Measurements from ENCODE around the gene OTOP2.
"Not testable (repeated sequence)": the region's sequence is repeated elsewhere in the genome, so short reads cannot be mapped to it uniquely, and the experiment has no call there.

Gene OTOP2

GRCh38 chr17:74962622-74963394, 38.7 kb downstream of the OTOP2 start:
- H3K27me3 ChIP-seq (ENCODE audit: control insufficient read depth, insufficient read depth, low read length), result no peaks in the 10 kb centered on the region

DNA sequence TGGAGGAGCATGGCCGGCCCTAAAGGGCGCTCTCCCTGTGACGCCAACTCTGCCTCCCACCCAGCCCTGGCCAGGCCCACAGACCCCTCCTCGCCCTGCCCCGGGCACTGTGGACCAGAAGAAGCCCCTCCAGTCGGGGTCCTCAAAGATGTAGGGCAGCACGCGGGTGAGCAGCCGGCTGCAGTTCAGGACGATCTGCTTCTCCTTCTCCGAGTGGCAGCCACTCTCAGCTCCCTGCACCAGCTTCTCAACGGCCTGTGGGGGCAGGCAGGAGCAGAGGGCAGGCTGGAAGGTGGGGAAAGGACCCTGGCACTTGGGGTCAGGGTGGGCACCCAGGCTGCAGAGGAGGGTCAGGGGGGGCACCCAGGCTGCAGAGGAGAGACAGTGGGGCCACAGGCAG, 39.6 kb downstream of the OTOP2 start:
- Histone ChIP-seq H3K4me1 (ENCODE audit: control insufficient read depth, insufficient read depth, low read length) (peaks cover 16% of the 10 kb centered on the region), H3K36me3 (ENCODE audit: control insufficient read depth, insufficient read depth, low read length) (no peaks in the 10 kb centered on the region), H3K4me3 (ENCODE audit: low read length) (no peak overlapping the region), H3K9me3 (ENCODE audit: control insufficient read depth, low read length) (no peaks in the 10 kb centered on the region), H3K27me3 (ENCODE audit: control insufficient read depth, insufficient read depth, low read length) (no peaks in the 10 kb centered on the region), H3K9ac (ENCODE audit: low read length) (no peak overlapping the region)

More at GRCh38 chr17:74962622-74963394, 38.7 kb downstream of the OTOP2 start:
- H3K36me3 ChIP-seq (ENCODE audit: control insufficient read depth, insufficient read depth, low read length), result no peaks in the 10 kb centered on the region
- H3K9me3 ChIP-seq (ENCODE audit: control insufficient read depth, low read length), result no peaks in the 10 kb centered on the region
- H3K4me1 ChIP-seq (ENCODE audit: control insufficient read depth, insufficient read depth, low read length), result peaks cover 9% of the 10 kb centered on the region
- H3K9ac ChIP-seq (ENCODE audit: low read length), result no peak overlapping the region
- no peak overlapping the region for H3K4me3 ChIP-seq (ENCODE audit: low read length)

DNA sequence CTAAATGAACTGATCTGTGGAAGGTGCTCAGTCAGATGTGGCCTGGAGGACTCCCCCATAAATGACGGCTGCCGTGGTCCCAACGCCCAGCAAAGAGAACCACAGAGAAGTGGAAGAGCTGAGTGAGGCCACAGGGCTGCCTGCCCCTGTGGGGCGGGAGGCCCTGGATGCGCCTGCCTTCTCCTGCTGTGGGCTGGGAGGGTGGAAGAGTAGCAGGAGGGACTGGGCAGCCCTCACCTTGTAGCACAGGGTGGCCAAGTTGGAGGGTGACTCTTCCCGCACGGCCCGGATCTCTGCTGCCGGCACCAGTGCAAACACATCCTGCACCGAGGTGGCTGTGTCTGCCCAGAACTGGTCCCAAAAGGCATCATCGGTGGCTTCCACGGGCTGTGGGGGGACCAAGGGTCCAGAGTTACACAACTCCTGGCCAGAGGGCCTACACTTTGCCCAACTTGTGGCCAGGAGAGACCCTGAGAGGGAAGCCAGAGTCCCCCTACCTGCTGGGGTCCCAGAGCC, 40.2 kb downstream of the OTOP2 start:
- no peaks in the 10 kb centered on the region for H3K27me3 ChIP-seq (ENCODE audit: control insufficient read depth, insufficient read depth, low read length)
- no peak overlapping the region for H3K9ac ChIP-seq (ENCODE audit: low read length)
- no peak overlapping the region for H3K4me3 ChIP-seq (ENCODE audit: low read length)
- H3K36me3 ChIP-seq (ENCODE audit: control insufficient read depth, insufficient read depth, low read length), result no peaks in the 10 kb centered on the region
- H3K9me3 ChIP-seq (ENCODE audit: control insufficient read depth, low read length), result no peaks in the 10 kb centered on the region
- H3K4me1 ChIP-seq (ENCODE audit: control insufficient read depth, insufficient read depth, low read length), result peaks cover 23% of the 10 kb centered on the region

GRCh38 chr17:74964988-74965622, 41.0 kb downstream of the OTOP2 start:
- Histone ChIP-seq H3K4me1 (ENCODE audit: control insufficient read depth, insufficient read depth, low read length) (peaks cover 27% of the 10 kb centered on the region), H3K4me3 (ENCODE audit: low read length) (no peak overlapping the region), H3K9ac (ENCODE audit: low read length) (no peak overlapping the region), H3K27me3 (ENCODE audit: control insufficient read depth, insufficient read depth, low read length) (no peaks in the 10 kb centered on the region), H3K36me3 (ENCODE audit: control insufficient read depth, insufficient read depth, low read length) (no peaks in the 10 kb centered on the region), H3K9me3 (ENCODE audit: control insufficient read depth, low read length) (no peaks in the 10 kb centered on the region)

- H3K4me1 ChIP-seq (ENCODE audit: control insufficient read depth, insufficient read depth, low read length), result peaks cover 40% of the 10 kb centered on the region
- H3K9ac ChIP-seq (ENCODE audit: low read length), result peak overlapping the region; percentile 24
- no peaks in the 10 kb centered on the region for H3K36me3 ChIP-seq (ENCODE audit: control insufficient read depth, insufficient read depth, low read length)
- H3K27me3 ChIP-seq (ENCODE audit: control insufficient read depth, insufficient read depth, low read length), result peaks cover 4% of the 10 kb centered on the region
- H3K4me3 ChIP-seq (ENCODE audit: low read length), result no peak overlapping the region
- H3K9me3 ChIP-seq (ENCODE audit: control insufficient read depth, low read length), result no peaks in the 10 kb centered on the region
These were observed 44.3 kb downstream of the OTOP2 start for GRCh38 chr17:74968361-74968780.

DNA sequence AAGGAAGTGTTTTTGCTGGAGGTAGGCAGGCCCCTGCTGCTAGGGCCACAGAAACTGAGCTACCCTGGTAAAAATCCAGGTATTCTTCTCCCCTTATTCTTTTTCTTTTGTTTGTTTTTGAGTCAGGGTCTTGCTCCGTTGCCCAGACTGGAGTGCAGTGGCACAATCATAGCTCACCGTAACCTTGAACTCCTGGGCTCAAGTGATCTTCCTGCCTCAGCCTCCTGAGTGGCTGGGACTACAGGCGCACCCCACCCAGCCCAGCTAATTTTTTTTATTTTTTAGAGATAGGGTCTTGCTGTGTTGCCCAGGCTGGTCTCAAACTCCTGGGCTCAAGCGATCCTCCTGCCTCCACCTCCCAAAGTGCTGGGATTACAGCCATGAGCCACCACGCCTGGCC, 45.4 kb downstream of the OTOP2 start:
- not testable (repeated sequence) for H3K27me3 ChIP-seq (ENCODE audit: control insufficient read depth, insufficient read depth, low read length); H3K9ac ChIP-seq (ENCODE audit: low read length); H3K36me3 ChIP-seq (ENCODE audit: control insufficient read depth, insufficient read depth, low read length); H3K4me3 ChIP-seq (ENCODE audit: low read length); H3K9me3 ChIP-seq (ENCODE audit: control insufficient read depth, low read length)
- peaks cover 40% of the 10 kb centered on the region for H3K4me1 ChIP-seq (ENCODE audit: control insufficient read depth, insufficient read depth, low read length)

DNA sequence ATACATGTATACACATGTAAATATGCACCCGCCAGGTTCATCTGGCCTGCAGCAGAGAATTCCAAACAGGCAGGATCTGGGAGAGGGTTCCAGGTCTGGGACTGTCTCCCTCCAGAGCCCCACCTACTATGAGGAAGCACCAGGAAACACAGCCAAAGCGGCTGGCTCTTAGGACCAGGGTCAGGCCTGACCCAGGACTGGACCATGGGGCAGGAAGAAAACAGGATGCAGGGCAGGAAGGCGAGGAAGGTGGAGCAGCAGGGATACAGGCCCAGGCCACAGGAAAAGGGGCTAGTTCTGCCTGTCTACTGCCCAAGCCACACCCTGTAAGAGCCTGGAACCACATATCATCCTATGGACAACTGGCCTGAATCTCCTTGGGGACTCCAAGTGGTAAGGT, 46.3 kb downstream of the OTOP2 start:
- H3K27me3 ChIP-seq (ENCODE audit: control insufficient read depth, insufficient read depth, low read length), result peaks cover 4% of the 10 kb centered on the region
- H3K36me3 ChIP-seq (ENCODE audit: control insufficient read depth, insufficient read depth, low read length), result no peaks in the 10 kb centered on the region
- peaks cover 45% of the 10 kb centered on the region for H3K4me1 ChIP-seq (ENCODE audit: control insufficient read depth, insufficient read depth, low read length)
- no peaks in the 10 kb centered on the region for H3K9me3 ChIP-seq (ENCODE audit: control insufficient read depth, low read length)
- H3K9ac ChIP-seq (ENCODE audit: low read length), result peak overlapping the region; percentile 79
- no peak overlapping the region for H3K4me3 ChIP-seq (ENCODE audit: low read length)

GRCh38 chr17:74971069-74971841, 47.2 kb downstream of the OTOP2 start:
- H3K4me1 ChIP-seq (ENCODE audit: control insufficient read depth, insufficient read depth, low read length), result peaks cover 47% of the 10 kb centered on the region
- no peaks in the 10 kb centered on the region for H3K9me3 ChIP-seq (ENCODE audit: control insufficient read depth, low read length)
- peaks cover 4% of the 10 kb centered on the region for H3K27me3 ChIP-seq (ENCODE audit: control insufficient read depth, insufficient read depth, low read length)
- H3K4me3 ChIP-seq (ENCODE audit: low read length), result peak overlapping the region; percentile 69
- no peaks in the 10 kb centered on the region for H3K36me3 ChIP-seq (ENCODE audit: control insufficient read depth, insufficient read depth, low read length)
- H3K9ac ChIP-seq (ENCODE audit: low read length), result peak overlapping the region; percentile 79

GRCh38 chr17:74971842-74972106, 47.7 kb downstream of the OTOP2 start:
- Histone ChIP-seq H3K4me1 (ENCODE audit: control insufficient read depth, insufficient read depth, low read length) (peaks cover 47% of the 10 kb centered on the region), H3K9ac (ENCODE audit: low read length) (peak overlapping the region; percentile 79), H3K27me3 (ENCODE audit: control insufficient read depth, insufficient read depth, low read length) (peaks cover 4% of the 10 kb centered on the region), H3K4me3 (ENCODE audit: low read length) (peak overlapping the region; percentile 69), H3K36me3 (ENCODE audit: control insufficient read depth, insufficient read depth, low read length) (no peaks in the 10 kb centered on the region), H3K9me3 (ENCODE audit: control insufficient read depth, low read length) (no peaks in the 10 kb centered on the region)

- H3K27me3 ChIP-seq (ENCODE audit: control insufficient read depth, insufficient read depth, low read length), result peaks cover 4% of the 10 kb centered on the region
- peak within 1 kb of the TSS; percentile 79 for H3K9ac ChIP-seq (ENCODE audit: low read length)
- H3K4me3 ChIP-seq (ENCODE audit: low read length), result peak within 1 kb of the TSS; percentile 69
- H3K4me1 ChIP-seq (ENCODE audit: control insufficient read depth, insufficient read depth, low read length), result peaks cover 47% of the 10 kb centered on the region
- no peaks in the 10 kb centered on the region for H3K36me3 ChIP-seq (ENCODE audit: control insufficient read depth, insufficient read depth, low read length)
- H3K9me3 ChIP-seq (ENCODE audit: control insufficient read depth, low read length), result no peaks in the 10 kb centered on the region
These were observed 48.3 kb downstream of the OTOP2 start, which contains the start of gene HID1 for GRCh38 chr17:74972107-74972972. HID1 (minus strand) TSS chr17:74972759; CDS start chr17:74972656, 103 bp downstream.

GRCh38 chr17:74972973-74973328, 48.9 kb downstream of the OTOP2 start:
- H3K36me3 ChIP-seq (ENCODE audit: control insufficient read depth, insufficient read depth, low read length), result no peaks in the 10 kb centered on the region
- H3K4me3 ChIP-seq (ENCODE audit: low read length), result no peak overlapping the region
- no peaks in the 10 kb centered on the region for H3K9me3 ChIP-seq (ENCODE audit: control insufficient read depth, low read length)
- peaks cover 47% of the 10 kb centered on the region for H3K4me1 ChIP-seq (ENCODE audit: control insufficient read depth, insufficient read depth, low read length)
- peaks cover 4% of the 10 kb centered on the region for H3K27me3 ChIP-seq (ENCODE audit: control insufficient read depth, insufficient read depth, low read length)
- peak overlapping the region; percentile 79 for H3K9ac ChIP-seq (ENCODE audit: low read length)

Data from mucosa of stomach (tissue), 1 donor.